Testis (tissue), 3 donors: ENCODE results near the gene NDUFA3. TPM values are rescaled to one million over a fixed set of nuclear protein-coding genes. Genes with fewer than 3 reads are reported as not detected.

Experiments
- DNase-seq: peaks from one replicate; pipeline ENCODE4 v3.0.0-alpha.2; 2019
- H3K27ac ChIP-seq, 2 donors: fragments of 200-600 bp; sonication (generic); one replicate each; pipeline ENCODE4 v1.5.1; 2019
- H3K27me3 ChIP-seq: fragments of 200-600 bp; sonication (generic); one replicate; pipeline ENCODE4 v1.5.1; 2019
- H3K36me3 ChIP-seq: fragments of 200-600 bp; sonication (generic); one replicate; pipeline ENCODE4 v1.5.1; 2017; ENCODE audit warnings: low read depth; ENCODE audit errors: missing control alignments
- H3K4me1 ChIP-seq: fragments of 200-600 bp; sonication (generic); one replicate; pipeline ENCODE4 v1.5.1; 2019
- H3K4me3 ChIP-seq, 2 donors: fragments of 200-600 bp; sonication (generic); one replicate each; pipeline ENCODE4 v1.5.1; 2017 to 2019
- H3K9me3 ChIP-seq: fragments of 200-600 bp; sonication (generic); one replicate; pipeline ENCODE4 v1.5.1; 2017
- CTCF ChIP-seq, 3 experiments: fragments of 450-650 bp in 2 of 3; fragments of 200-600 bp in 1 of 3; sonication (generic) in 1 of 3; IDR thresholded peaks; one replicate each; pipeline ENCODE4 v1.5.1; 2016 to 2019; ENCODE audit warnings: antibody characterized with exemption in 3 of 3, mild to moderate bottlenecking in 2 of 3, moderate library complexity in 1 of 3
- POLR2A ChIP-seq: fragments of 450-650 bp; IDR thresholded peaks from one replicate; pipeline ENCODE4 v1.6.1; 2017; ENCODE audit warnings: antibody characterized with exemption, mild to moderate bottlenecking, moderate library complexity
- WGBS, 2 donors: methylation state at CpG; one replicate each; pipeline ENCODE4 v1.1.5; 2018; 5-methylcytosine and 5-hydroxymethylcytosine counted together
- intact Hi-C: fragments of 100-400 bp; cut with DNase I; formaldehyde crosslinking; loops from one replicate; pipeline ENCODE4 v1.15.1; 2023; ENCODE audit warnings: low total_unique reads
- polyA plus RNA-seq: library from polyadenylated mRNA; stranded (reverse); fragments of 350-450 nt; fragmentation: Illumina TruSeq; extraction: RNeasy Lipid Tissue Mini Kit (QIAGEN cat#74804); gene quantifications from one replicate; pipeline ENCODE4 v1.2.3, GENCODE V29; 2014; ENCODE audit warnings: low read depth, low replicate concordance; ENCODE audit not compliant: insufficient read depth
- total RNA-seq, 2 donors: library from RNA; depleted of rRNA; stranded (reverse); fragments of >200 nt; gene quantifications; one replicate each; pipeline ENCODE4 v1.2.3, GENCODE V29; 2016

NDUFA3 gene
- total and polyA plus RNA-seq, 3 donors from 2014 or later, result 40.0 to 251 (median 55.6) TPM

DNA sequence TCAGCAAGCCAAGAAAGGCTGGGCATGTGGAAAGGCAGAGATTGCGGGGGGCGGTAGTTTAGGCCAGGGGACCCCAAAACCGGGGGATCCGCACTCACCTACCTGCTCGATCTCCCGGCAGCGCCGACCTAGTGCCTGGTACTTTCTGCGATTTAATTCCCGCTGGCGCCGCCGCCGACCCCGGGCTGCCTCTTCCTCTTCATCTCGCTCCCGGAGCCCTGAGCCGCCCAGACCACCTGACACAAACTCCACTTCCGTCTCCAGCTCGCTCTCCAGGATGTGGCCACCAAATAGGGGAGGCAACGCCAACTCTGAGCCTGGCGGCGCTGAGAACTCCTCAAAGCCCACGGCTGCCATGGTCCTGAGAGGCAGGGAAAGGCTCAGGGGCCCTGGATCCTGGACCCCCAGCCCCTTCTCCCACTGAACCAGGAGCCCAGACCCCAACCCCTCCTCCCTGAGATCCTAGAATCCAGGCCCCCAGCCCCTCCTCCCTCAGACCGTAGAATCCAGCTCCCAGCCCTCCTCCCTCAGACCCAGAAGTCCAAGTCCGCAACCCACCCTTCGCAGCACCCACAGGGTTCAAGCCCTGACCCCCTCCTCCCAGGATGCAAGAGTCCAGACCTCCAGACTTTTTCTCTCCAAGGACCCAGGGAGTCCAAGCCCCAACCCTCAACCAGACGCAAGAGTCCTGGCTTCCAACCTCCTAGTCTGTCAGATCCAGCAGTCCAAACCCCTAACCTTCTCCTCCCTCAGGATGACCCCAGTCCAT, 11.9 kb downstream of the NDUFA3 start:
- H3K27me3 ChIP-seq, result no peaks in the 10 kb centered on the region
- intact Hi-C loops, result no loop called here
- DNase-seq, result peak; percentile 42
- peak overlapping the region in 1 of 2 donors; percentile 81 for H3K27ac ChIP-seq
- no peaks in the 10 kb centered on the region for H3K36me3 ChIP-seq
- H3K9me3 ChIP-seq, result no peaks in the 10 kb centered on the region
- H3K4me3 ChIP-seq, result peak overlapping the region; percentile 73 to 80
- peaks cover 9% of the 10 kb centered on the region for H3K4me1 ChIP-seq
- TF ChIP-seq POLR2A (no peak), CTCF (IDR thresholded peaks at IDR 0.05) (no peak)
- 13 to 18% methylated on average over 28 of the region's 28 CpGs for WGBS, 2 donors

DNA sequence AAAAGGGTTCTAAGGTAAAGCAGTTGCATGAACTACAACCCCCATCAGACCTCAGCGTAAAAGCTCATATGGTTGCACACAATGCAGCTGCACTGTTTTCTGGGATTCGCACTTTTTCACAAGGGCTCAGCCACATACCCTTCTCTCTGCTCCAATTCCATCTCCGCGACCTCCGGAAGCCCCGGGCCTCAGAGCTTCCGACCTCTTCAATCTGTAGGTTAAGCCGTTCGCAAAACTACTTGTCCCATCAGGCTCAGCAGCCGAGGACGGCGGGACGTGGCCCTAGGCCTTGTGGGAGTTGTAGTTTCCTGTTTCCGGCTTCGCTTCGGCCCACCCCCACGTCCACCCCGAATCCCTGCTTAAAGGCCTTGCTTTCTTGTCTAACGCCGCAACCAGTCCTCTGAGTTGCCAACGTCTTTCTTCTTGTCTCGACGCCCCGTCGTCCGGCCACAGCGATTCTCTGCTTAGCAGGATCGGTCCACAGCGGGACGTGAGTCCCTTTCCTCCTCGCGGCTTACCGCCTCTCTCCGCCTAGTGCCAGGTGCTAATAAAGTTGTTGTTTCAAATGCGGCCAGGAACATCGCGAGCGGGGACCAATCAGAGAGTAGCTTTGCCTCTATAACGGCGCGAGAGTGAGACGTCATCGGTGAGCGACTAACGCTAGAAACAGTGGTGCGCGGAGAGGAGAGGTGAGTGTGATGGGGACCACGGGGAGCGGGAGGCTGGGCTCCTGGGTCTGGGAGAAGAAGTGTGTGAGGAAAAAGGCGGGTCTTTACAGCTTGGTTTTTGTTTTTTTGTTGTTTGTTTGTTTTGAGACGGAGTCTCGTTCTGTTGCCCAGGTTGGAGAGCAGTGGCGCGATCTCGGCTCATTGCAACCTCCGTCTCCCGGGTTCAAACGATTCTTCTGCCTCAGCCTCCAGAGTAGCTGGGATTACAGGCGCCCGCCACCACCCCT, 12.7 kb downstream of the NDUFA3 start, which contains the start of the genes PRPF31 and TFPT:
Gene PRPF31 (plus strand): TSS at position 646 of the 955 bp plus-strand sequence. CDS start 2,525 bp downstream, outside the sequence.
Gene TFPT (minus strand): TSS at position 549 of the 955 bp plus-strand sequence. CDS start 388 bp downstream, at position 161.
- DNase-seq, result peak; percentile 99
- intact Hi-C loops, result no loop called here
- no peaks in the 10 kb centered on the region for H3K36me3 ChIP-seq

DNA sequence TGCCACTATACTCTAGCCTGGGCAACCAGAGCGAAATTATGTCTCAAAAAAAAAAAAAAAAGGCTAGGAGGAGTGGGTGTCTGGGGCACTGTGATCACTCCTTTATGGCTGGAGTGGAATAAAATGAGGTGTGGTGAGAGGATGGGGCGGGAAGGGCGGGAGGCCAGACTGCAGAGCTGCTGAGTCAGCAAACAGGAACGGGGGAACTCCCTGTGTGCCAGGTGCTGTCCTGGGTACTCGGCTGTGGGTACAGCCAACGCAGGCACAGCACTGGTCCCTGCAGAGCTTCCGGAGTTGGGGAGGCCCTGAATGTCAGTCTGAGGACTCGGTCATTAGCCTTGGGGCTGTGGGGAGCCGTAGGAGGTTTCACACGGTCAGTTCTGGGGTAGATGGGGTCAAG, 18.6 kb downstream of the NDUFA3 start:
- no peak overlapping the region for H3K4me3 ChIP-seq
- H3K27ac ChIP-seq, result no peak overlapping the region
- H3K9me3 ChIP-seq, result no peaks in the 10 kb centered on the region
- H3K27me3 ChIP-seq, result no peaks in the 10 kb centered on the region
- intact Hi-C loops, result no loop called here
- no peaks in the 10 kb centered on the region for H3K36me3 ChIP-seq
- TF ChIP-seq CTCF (IDR thresholded peaks at IDR 0.05), result no peak
- no peak for TF ChIP-seq POLR2A
- WGBS, 2 donors, result 89 to 97% methylated on average over 10 of the region's 10 CpGs
- no peaks in the 10 kb centered on the region for H3K4me1 ChIP-seq
- DNase-seq, result no peak

More for the DNA sequence above, 12.7 kb downstream of the NDUFA3 start, which contains the start of the genes PRPF31 and TFPT:
- Histone ChIP-seq H3K9me3 (no peaks in the 10 kb centered on the region), H3K4me1 (peaks cover 9% of the 10 kb centered on the region), H3K4me3 (peak within 1 kb of the TSS; percentile 73 to 80), H3K27ac (peak within 1 kb of the TSS; percentile 81 to 85), H3K27me3 (no peaks in the 10 kb centered on the region)
- WGBS, 2 donors, result 0% methylated on average over 57 to 60 of the region's 60 CpGs
- peak in 1 of 3 experiments; percentile 36 for TF ChIP-seq CTCF (IDR thresholded peaks at IDR 0.05)
- TF ChIP-seq POLR2A, result no peak

- H3K27me3 ChIP-seq, result no peaks in the 10 kb centered on the region
- intact Hi-C loops, result no loop called here
- no peak for TF ChIP-seq CTCF (IDR thresholded peaks at IDR 0.05)
- no peak for TF ChIP-seq POLR2A
- H3K27ac ChIP-seq, result no peak overlapping the region
- WGBS, 2 donors, result 87 to 94% methylated on average over 10 to 17 of the region's 17 CpGs
- no peak for DNase-seq
- H3K4me1 ChIP-seq, result no peaks in the 10 kb centered on the region
- H3K36me3 ChIP-seq, result no peaks in the 10 kb centered on the region
- no peak overlapping the region for H3K4me3 ChIP-seq
- no peaks in the 10 kb centered on the region for H3K9me3 ChIP-seq
Observed at GRCh38 chr19:54123682-54124081, 21.0 kb downstream of the NDUFA3 start.
